Measurements from ENCODE around the gene UBE3C. TPM values are rescaled to one million over a fixed set of nuclear protein-coding genes. Genes with fewer than 3 reads are reported as not detected.
"Not testable (repeated sequence)": the region's sequence is repeated elsewhere in the genome, so short reads cannot be mapped to it uniquely, and the experiment has no call there.

UBE3C gene
- polyA plus RNA-seq, 1 donor from 2014 or later = 15.1 TPM

GRCh38 chr7:157222687-157223086 is 84.0 kb downstream of the UBE3C start:
- no peak overlapping the region for H3K27ac Mint-ChIP-seq
- peaks cover 15% of the 10 kb centered on the region for H3K36me3 Mint-ChIP-seq
- H3K4me3 Mint-ChIP-seq = peak overlapping the region in 1 of 4 donors; percentile 76
- H3K4me1 Mint-ChIP-seq = peaks cover 5 to 6% (median 6%) of the 10 kb centered on the region in 3 donors
- H3K27me3 Mint-ChIP-seq = no peaks in the 10 kb centered on the region
- H3K9me3 Mint-ChIP-seq = no peaks in the 10 kb centered on the region

- H3K27me3 Mint-ChIP-seq = no peaks in the 10 kb centered on the region
- H3K9me3 Mint-ChIP-seq = no peaks in the 10 kb centered on the region
- H3K27ac Mint-ChIP-seq = no peak overlapping the region
- H3K4me3 Mint-ChIP-seq = no peak overlapping the region
- peaks cover 6% of the 10 kb centered on the region for H3K36me3 Mint-ChIP-seq
- no peaks in the 10 kb centered on the region for H3K4me1 Mint-ChIP-seq
Measured at GRCh38 chr7:157224627-157225026, 85.9 kb downstream of the UBE3C start.

GRCh38 chr7:157228864-157229422 is 90.2 kb downstream of the UBE3C start:
- H3K9me3 Mint-ChIP-seq = no peaks in the 10 kb centered on the region
- no peak overlapping the region for H3K27ac Mint-ChIP-seq
- H3K4me3 Mint-ChIP-seq = no peak overlapping the region
- no peaks in the 10 kb centered on the region for H3K27me3 Mint-ChIP-seq
- H3K4me1 Mint-ChIP-seq = peaks cover 0 to 6% (median 2%) of the 10 kb centered on the region in 3 donors
- peaks cover 4% of the 10 kb centered on the region for H3K36me3 Mint-ChIP-seq

GRCh38 chr7:157233677-157234076 is 95.0 kb downstream of the UBE3C start:
- no peak overlapping the region for H3K27ac Mint-ChIP-seq
- H3K4me1 Mint-ChIP-seq = peaks cover 2 to 6% (median 5%) of the 10 kb centered on the region in 3 donors
- H3K36me3 Mint-ChIP-seq = peaks cover 7% of the 10 kb centered on the region
- no peaks in the 10 kb centered on the region for H3K9me3 Mint-ChIP-seq
- H3K4me3 Mint-ChIP-seq = no peak overlapping the region
- H3K27me3 Mint-ChIP-seq = no peaks in the 10 kb centered on the region

GRCh38 chr7:157234271-157234670 is 95.5 kb downstream of the UBE3C start:
- no peak overlapping the region for H3K4me3 Mint-ChIP-seq
- H3K27me3 Mint-ChIP-seq = no peaks in the 10 kb centered on the region
- H3K36me3 Mint-ChIP-seq = peaks cover 9% of the 10 kb centered on the region
- H3K9me3 Mint-ChIP-seq = no peaks in the 10 kb centered on the region
- H3K4me1 Mint-ChIP-seq = peaks cover 2 to 6% (median 5%) of the 10 kb centered on the region in 3 donors
- H3K27ac Mint-ChIP-seq = no peak overlapping the region

- no peak overlapping the region for H3K4me3 Mint-ChIP-seq
- H3K4me1 Mint-ChIP-seq = peaks cover 2 to 6% (median 5%) of the 10 kb centered on the region in 3 donors
- H3K27ac Mint-ChIP-seq = no peak overlapping the region
- H3K9me3 Mint-ChIP-seq = no peaks in the 10 kb centered on the region
- H3K36me3 Mint-ChIP-seq = peaks cover 16% of the 10 kb centered on the region
- H3K27me3 Mint-ChIP-seq = no peaks in the 10 kb centered on the region
Measured at GRCh38 chr7:157235357-157236333, 96.9 kb downstream of the UBE3C start.

GRCh38 chr7:157238087-157238486 is 99.4 kb downstream of the UBE3C start:
- Mint-ChIP-seq H3K27ac (no peak overlapping the region), H3K36me3 (peaks cover 13% of the 10 kb centered on the region), H3K4me1 (peaks cover 0 to 6% (median 0%) of the 10 kb centered on the region in 3 donors), H3K4me3 (no peak overlapping the region), H3K27me3 (no peaks in the 10 kb centered on the region), H3K9me3 (no peaks in the 10 kb centered on the region)

GRCh38 chr7:157239571-157240270 is 101.0 kb downstream of the UBE3C start:
- H3K27ac Mint-ChIP-seq = no peak overlapping the region
- no peak overlapping the region for H3K4me3 Mint-ChIP-seq
- H3K4me1 Mint-ChIP-seq = peaks cover 0 to 6% (median 0%) of the 10 kb centered on the region in 3 donors
- no peaks in the 10 kb centered on the region for H3K27me3 Mint-ChIP-seq
- no peaks in the 10 kb centered on the region for H3K9me3 Mint-ChIP-seq
- H3K36me3 Mint-ChIP-seq = peaks cover 13% of the 10 kb centered on the region

GRCh38 chr7:157241631-157242030 is 102.9 kb downstream of the UBE3C start:
- H3K9me3 Mint-ChIP-seq = no peaks in the 10 kb centered on the region
- H3K4me3 Mint-ChIP-seq = no peak overlapping the region
- no peak overlapping the region for H3K27ac Mint-ChIP-seq
- H3K4me1 Mint-ChIP-seq = peaks cover 0 to 6% (median 0%) of the 10 kb centered on the region in 3 donors
- no peaks in the 10 kb centered on the region for H3K27me3 Mint-ChIP-seq
- H3K36me3 Mint-ChIP-seq = peaks cover 13% of the 10 kb centered on the region

GRCh38 chr7:157244516-157245294 is 106.0 kb downstream of the UBE3C start:
- peaks cover 0 to 1% (median 0%) of the 10 kb centered on the region in 3 donors for H3K4me1 Mint-ChIP-seq
- no peak overlapping the region for H3K27ac Mint-ChIP-seq
- H3K36me3 Mint-ChIP-seq = peaks cover 6% of the 10 kb centered on the region
- H3K4me3 Mint-ChIP-seq = no peak overlapping the region
- no peaks in the 10 kb centered on the region for H3K9me3 Mint-ChIP-seq
- H3K27me3 Mint-ChIP-seq = no peaks in the 10 kb centered on the region

GRCh38 chr7:157246052-157246451 is 107.3 kb downstream of the UBE3C start:
- H3K36me3 Mint-ChIP-seq = peaks cover 4% of the 10 kb centered on the region
- H3K27me3 Mint-ChIP-seq = no peaks in the 10 kb centered on the region
- H3K4me3 Mint-ChIP-seq = no peak overlapping the region
- H3K27ac Mint-ChIP-seq = no peak overlapping the region
- H3K4me1 Mint-ChIP-seq = no peaks in the 10 kb centered on the region
- H3K9me3 Mint-ChIP-seq = no peaks in the 10 kb centered on the region

- Mint-ChIP-seq H3K27me3 (no peaks in the 10 kb centered on the region), H3K4me3 (no peak overlapping the region), H3K27ac (no peak overlapping the region), H3K36me3 (peaks cover 4% of the 10 kb centered on the region), H3K4me1 (no peaks in the 10 kb centered on the region), H3K9me3 (no peaks in the 10 kb centered on the region)
Measured at GRCh38 chr7:157248659-157249058, 109.9 kb downstream of the UBE3C start.

- no peaks in the 10 kb centered on the region for H3K27me3 Mint-ChIP-seq
- peaks cover 4% of the 10 kb centered on the region for H3K36me3 Mint-ChIP-seq
- no peak overlapping the region for H3K4me3 Mint-ChIP-seq
- no peak overlapping the region for H3K27ac Mint-ChIP-seq
- no peaks in the 10 kb centered on the region for H3K9me3 Mint-ChIP-seq
- no peaks in the 10 kb centered on the region for H3K4me1 Mint-ChIP-seq
Measured at GRCh38 chr7:157250605-157251228, 112.0 kb downstream of the UBE3C start.

GRCh38 chr7:157251817-157252216 is 113.1 kb downstream of the UBE3C start:
- H3K4me3 Mint-ChIP-seq, H3K36me3 Mint-ChIP-seq, H3K9me3 Mint-ChIP-seq, H3K4me1 Mint-ChIP-seq, H3K27me3 Mint-ChIP-seq, H3K27ac Mint-ChIP-seq: not testable (repeated sequence)
